ENCODE measurements around the gene MYO15A. TPM values are rescaled to one million over a fixed set of nuclear protein-coding genes. Genes with fewer than 3 reads are reported as not detected.

Gene MYO15A
- total and polyA plus RNA-seq, 2 experiments from 2014 or later, result 1.0 to 2.2 TPM

- Histone ChIP-seq H3K27me3 (ENCODE audit: insufficient read depth) (no peaks in the 10 kb centered on the region), H3K4me3 (no peak overlapping the region), H2AFZ (no peak overlapping the region), H3K36me3 (ENCODE audit: insufficient read depth) (no peaks in the 10 kb centered on the region), H3K4me2 (no peak overlapping the region), H4K20me1 (replicated peaks; ENCODE audit: insufficient read depth) (no peaks in the 10 kb centered on the region; the same call in 1 of the 2 replicates), H3K4me1 (ENCODE audit: insufficient read depth) (no peaks in the 10 kb centered on the region), H3K27ac (ENCODE audit: low read depth) (no peak overlapping the region), H3K9me2 (ENCODE audit: insufficient read depth) (no peaks in the 10 kb centered on the region), H3K79me2 (replicated peaks; ENCODE audit: insufficient read depth) (no peaks in the 10 kb centered on the region), H3F3A (replicated peaks; ENCODE audit: low read depth) (no peaks in the 10 kb centered on the region)
- TF ChIP-seq REST (IDR thresholded peaks at IDR 0.05; ENCODE audit: unreplicated experiment) (no peak), EZH2phosphoT487 (IDR thresholded peaks at IDR 0.05; ENCODE audit: unreplicated experiment) (no peak), ZNF114 (CRISPR knock-in tag; IDR thresholded peaks at IDR 0.05) (no peak), ETS1 (IDR thresholded peaks at IDR 0.05) (no peak), NANOG (IDR thresholded peaks at IDR 0.05; ENCODE audit: borderline replicate concordance) (no peak), JUNB (IDR thresholded peaks at IDR 0.05; ENCODE audit: unreplicated experiment) (no peak), CREB1 (CRISPR knock-in tag; IDR thresholded peaks at IDR 0.05; ENCODE audit: low read depth) (no peak), POLR2AphosphoS5 (IDR thresholded peaks at IDR 0.05; ENCODE audit: low read depth) (no peak), ZNF331 (CRISPR knock-in tag; IDR thresholded peaks at IDR 0.05; ENCODE audit: low read depth) (no peak), STAT1 (IDR thresholded peaks at IDR 0.05; ENCODE audit: unreplicated experiment) (no peak)
- TF ChIP-seq, protein P1, sequence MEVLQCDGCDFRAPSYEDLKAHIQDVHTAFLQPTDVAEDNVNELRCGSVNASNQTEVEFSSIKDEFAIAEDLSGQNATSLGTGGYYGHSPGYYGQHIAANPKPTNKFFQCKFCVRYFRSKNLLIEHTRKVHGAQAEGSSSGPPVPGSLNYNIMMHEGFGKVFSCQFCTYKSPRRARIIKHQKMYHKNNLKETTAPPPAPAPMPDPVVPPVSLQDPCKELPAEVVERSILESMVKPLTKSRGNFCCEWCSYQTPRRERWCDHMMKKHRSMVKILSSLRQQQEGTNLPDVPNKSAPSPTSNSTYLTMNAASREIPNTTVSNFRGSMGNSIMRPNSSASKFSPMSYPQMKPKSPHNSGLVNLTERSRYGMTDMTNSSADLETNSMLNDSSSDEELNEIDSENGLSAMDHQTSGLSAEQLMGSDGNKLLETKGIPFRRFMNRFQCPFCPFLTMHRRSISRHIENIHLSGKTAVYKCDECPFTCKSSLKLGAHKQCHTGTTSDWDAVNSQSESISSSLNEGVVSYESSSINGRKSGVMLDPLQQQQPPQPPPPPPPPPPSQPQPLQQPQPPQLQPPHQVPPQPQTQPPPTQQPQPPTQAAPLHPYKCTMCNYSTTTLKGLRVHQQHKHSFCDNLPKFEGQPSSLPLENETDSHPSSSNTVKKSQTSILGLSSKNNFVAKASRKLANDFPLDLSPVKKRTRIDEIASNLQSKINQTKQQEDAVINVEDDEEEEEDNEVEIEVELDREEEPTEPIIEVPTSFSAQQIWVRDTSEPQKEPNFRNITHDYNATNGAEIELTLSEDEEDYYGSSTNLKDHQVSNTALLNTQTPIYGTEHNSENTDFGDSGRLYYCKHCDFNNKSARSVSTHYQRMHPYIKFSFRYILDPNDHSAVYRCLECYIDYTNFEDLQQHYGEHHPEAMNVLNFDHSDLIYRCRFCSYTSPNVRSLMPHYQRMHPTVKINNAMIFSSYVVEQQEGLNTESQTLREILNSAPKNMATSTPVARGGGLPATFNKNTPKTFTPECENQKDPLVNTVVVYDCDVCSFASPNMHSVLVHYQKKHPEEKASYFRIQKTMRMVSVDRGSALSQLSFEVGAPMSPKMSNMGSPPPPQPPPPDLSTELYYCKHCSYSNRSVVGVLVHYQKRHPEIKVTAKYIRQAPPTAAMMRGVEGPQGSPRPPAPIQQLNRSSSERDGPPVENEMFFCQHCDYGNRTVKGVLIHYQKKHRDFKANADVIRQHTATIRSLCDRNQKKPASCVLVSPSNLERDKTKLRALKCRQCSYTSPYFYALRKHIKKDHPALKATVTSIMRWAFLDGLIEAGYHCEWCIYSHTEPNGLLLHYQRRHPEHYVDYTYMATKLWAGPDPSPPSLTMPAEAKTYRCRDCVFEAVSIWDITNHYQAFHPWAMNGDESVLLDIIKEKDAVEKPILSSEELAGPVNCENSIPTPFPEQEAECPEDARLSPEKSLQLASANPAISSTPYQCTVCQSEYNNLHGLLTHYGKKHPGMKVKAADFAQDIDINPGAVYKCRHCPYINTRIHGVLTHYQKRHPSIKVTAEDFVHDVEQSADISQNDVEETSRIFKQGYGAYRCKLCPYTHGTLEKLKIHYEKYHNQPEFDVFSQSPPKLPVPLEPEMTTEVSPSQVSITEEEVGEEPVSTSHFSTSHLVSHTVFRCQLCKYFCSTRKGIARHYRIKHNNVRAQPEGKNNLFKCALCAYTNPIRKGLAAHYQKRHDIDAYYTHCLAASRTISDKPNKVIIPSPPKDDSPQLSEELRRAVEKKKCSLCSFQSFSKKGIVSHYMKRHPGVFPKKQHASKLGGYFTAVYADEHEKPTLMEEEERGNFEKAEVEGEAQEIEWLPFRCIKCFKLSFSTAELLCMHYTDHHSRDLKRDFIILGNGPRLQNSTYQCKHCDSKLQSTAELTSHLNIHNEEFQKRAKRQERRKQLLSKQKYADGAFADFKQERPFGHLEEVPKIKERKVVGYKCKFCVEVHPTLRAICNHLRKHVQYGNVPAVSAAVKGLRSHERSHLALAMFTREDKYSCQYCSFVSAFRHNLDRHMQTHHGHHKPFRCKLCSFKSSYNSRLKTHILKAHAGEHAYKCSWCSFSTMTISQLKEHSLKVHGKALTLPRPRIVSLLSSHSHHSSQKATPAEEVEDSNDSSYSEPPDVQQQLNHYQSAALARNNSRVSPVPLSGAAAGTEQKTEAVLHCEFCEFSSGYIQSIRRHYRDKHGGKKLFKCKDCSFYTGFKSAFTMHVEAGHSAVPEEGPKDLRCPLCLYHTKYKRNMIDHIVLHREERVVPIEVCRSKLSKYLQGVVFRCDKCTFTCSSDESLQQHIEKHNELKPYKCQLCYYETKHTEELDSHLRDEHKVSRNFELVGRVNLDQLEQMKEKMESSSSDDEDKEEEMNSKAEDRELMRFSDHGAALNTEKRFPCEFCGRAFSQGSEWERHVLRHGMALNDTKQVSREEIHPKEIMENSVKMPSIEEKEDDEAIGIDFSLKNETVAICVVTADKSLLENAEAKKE (CRISPR knock-in tag; IDR thresholded peaks at IDR 0.05), result no peak
- TF ChIP-seq, protein P2, sequence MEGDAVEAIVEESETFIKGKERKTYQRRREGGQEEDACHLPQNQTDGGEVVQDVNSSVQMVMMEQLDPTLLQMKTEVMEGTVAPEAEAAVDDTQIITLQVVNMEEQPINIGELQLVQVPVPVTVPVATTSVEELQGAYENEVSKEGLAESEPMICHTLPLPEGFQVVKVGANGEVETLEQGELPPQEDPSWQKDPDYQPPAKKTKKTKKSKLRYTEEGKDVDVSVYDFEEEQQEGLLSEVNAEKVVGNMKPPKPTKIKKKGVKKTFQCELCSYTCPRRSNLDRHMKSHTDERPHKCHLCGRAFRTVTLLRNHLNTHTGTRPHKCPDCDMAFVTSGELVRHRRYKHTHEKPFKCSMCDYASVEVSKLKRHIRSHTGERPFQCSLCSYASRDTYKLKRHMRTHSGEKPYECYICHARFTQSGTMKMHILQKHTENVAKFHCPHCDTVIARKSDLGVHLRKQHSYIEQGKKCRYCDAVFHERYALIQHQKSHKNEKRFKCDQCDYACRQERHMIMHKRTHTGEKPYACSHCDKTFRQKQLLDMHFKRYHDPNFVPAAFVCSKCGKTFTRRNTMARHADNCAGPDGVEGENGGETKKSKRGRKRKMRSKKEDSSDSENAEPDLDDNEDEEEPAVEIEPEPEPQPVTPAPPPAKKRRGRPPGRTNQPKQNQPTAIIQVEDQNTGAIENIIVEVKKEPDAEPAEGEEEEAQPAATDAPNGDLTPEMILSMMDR (conservative IDR thresholded peaks at IDR 0.05; ENCODE audit: low read depth in 2 of 2), result no peak
- ATAC-seq (no peak), DNase-seq (ENCODE audit: low spot score) (no peak)
- H3K27me3 Mint-ChIP-seq (ENCODE audit: insufficient read depth, low read depth, poor library complexity), result peaks cover 6% of the 10 kb centered on the region
- H3K27ac Mint-ChIP-seq, result no peak overlapping the region
- no peak overlapping the region for H3K4me3 Mint-ChIP-seq
- no peaks in the 10 kb centered on the region for H3K9me3 Mint-ChIP-seq
- H3K4me1 Mint-ChIP-seq, result no peaks in the 10 kb centered on the region
- peaks cover 6% of the 10 kb centered on the region for H3K36me3 Mint-ChIP-seq (ENCODE audit: low read depth)
These were observed 3.0 kb upstream of the MYO15A start for GRCh38 chr17:18105595-18105994.

Measured in GM23338 (cell line).